ENCODE results near the gene VENTX.
"Not testable (repeated sequence)": the region's sequence is repeated elsewhere in the genome, so short reads cannot be mapped to it uniquely, and the experiment has no call there.

The VENTX gene

GRCh38 chr10:133214468-133215410 is 22.9 kb upstream of the VENTX start:
- no peak for DNase-seq (ENCODE audit: low read depth in 2 of 2)

- DNase-seq (ENCODE audit: low read depth in 2 of 2), result no peak
These were observed 22.1 kb upstream of the VENTX start for GRCh38 chr10:133215586-133215985.

- DNase-seq (ENCODE audit: low read depth in 2 of 2), result no peak
These were observed 20.9 kb upstream of the VENTX start for GRCh38 chr10:133216776-133217175.

GRCh38 chr10:133217800-133218589 is 19.7 kb upstream of the VENTX start:
- no peak for DNase-seq (ENCODE audit: low read depth in 2 of 2)

- no peak for DNase-seq (ENCODE audit: low read depth in 2 of 2)
These were observed 18.8 kb upstream of the VENTX start for GRCh38 chr10:133218891-133219290.

GRCh38 chr10:133219782-133220181 is 17.9 kb upstream of the VENTX start:
- no peak for DNase-seq (ENCODE audit: low read depth in 2 of 2)

GRCh38 chr10:133221331-133221730 is 16.3 kb upstream of the VENTX start:
- no peak for DNase-seq (ENCODE audit: low read depth in 2 of 2)

GRCh38 chr10:133221756-133222155 is 15.9 kb upstream of the VENTX start:
- not testable (repeated sequence) for DNase-seq (ENCODE audit: low read depth in 2 of 2)

- DNase-seq (ENCODE audit: low read depth in 2 of 2), result no peak
These were observed 13.6 kb upstream of the VENTX start for GRCh38 chr10:133224076-133224475.

- DNase-seq (ENCODE audit: low read depth in 2 of 2), result no peak
These were observed 12.8 kb upstream of the VENTX start for GRCh38 chr10:133224756-133225372.

GRCh38 chr10:133225707-133226191 is 11.9 kb upstream of the VENTX start:
- DNase-seq (ENCODE audit: low read depth in 2 of 2), result no peak

GRCh38 chr10:133226251-133226808 is 11.3 kb upstream of the VENTX start:
- no peak for DNase-seq (ENCODE audit: low read depth in 2 of 2)

- no peak for DNase-seq (ENCODE audit: low read depth in 2 of 2)
These were observed 10.4 kb upstream of the VENTX start for GRCh38 chr10:133227256-133227655.

GRCh38 chr10:133229265-133230043 is 8.2 kb upstream of the VENTX start:
- DNase-seq (ENCODE audit: low read depth in 2 of 2), result no peak

GRCh38 chr10:133230044-133230361 is 7.7 kb upstream of the VENTX start, which contains the start of gene UTF1:
Gene UTF1 (plus strand): TSS chr10:133230217. CDS start chr10:133230289, 72 bp downstream.
- no peak for DNase-seq (ENCODE audit: low read depth in 2 of 2)

GRCh38 chr10:133230387-133231195 is 7.1 kb upstream of the VENTX start:
- DNase-seq (ENCODE audit: low read depth in 2 of 2), result no peak

- no peak for DNase-seq (ENCODE audit: low read depth in 2 of 2)
These were observed 6.3 kb upstream of the VENTX start for GRCh38 chr10:133231244-133231945.

- DNase-seq (ENCODE audit: low read depth in 2 of 2), result no peak
These were observed 5.6 kb upstream of the VENTX start for GRCh38 chr10:133231946-133232574.

- not testable (repeated sequence) for DNase-seq (ENCODE audit: low read depth in 2 of 2)
These were observed 2.9 kb upstream of the VENTX start for GRCh38 chr10:133234796-133235195.

All from fibroblast of skin of left biceps (primary cell).